Activated T-helper 1 cell treated with anti-CD3 and anti-CD28 coated beads, Interleukin-12 subunit alpha, Interleukin-12 subunit beta, Interleukin-2, Interleukin-4 antibody, amounts not matched to agents 30 ng/mL and 10 ng/mL and 1 ng/mL, durations not matched to agents 14 hours and 24 hours and 36 hours (primary cell): Measurements from ENCODE around the gene RPEL1. TPM values are rescaled to one million over a fixed set of nuclear protein-coding genes. Genes with fewer than 3 reads are reported as not detected.

Experiments
- DNase-seq: peaks from one replicate; pipeline ENCODE4 v3.0.0; 2021; ENCODE audit warnings: low spot score
- H3K27ac Mint-ChIP-seq: one replicate; pipeline ENCODE4 v1.8.0; 2021; ENCODE audit warnings: mild to moderate bottlenecking, mixed read lengths
- H3K27me3 Mint-ChIP-seq: one replicate; pipeline ENCODE4 v1.8.0; 2022; ENCODE audit warnings: mild to moderate bottlenecking, moderate library complexity, mixed read lengths; ENCODE audit not compliant: insufficient read depth
- H3K36me3 Mint-ChIP-seq: one replicate; pipeline ENCODE4 v1.8.0; 2021; ENCODE audit warnings: low read depth, mixed read lengths
- H3K4me1 Mint-ChIP-seq: one replicate; pipeline ENCODE4 v1.8.0; 2021; ENCODE audit warnings: low read depth, mixed read lengths
- H3K4me3 Mint-ChIP-seq: one replicate; pipeline ENCODE4 v1.8.0; 2021; ENCODE audit warnings: mild to moderate bottlenecking, moderate library complexity, mixed read lengths
- H3K9me3 Mint-ChIP-seq: one replicate; pipeline ENCODE4 v1.8.0; 2021; ENCODE audit warnings: mixed read lengths
- intact Hi-C: fragments of 100-400 bp; cut with micrococcal nuclease; formaldehyde crosslinking; loops from one replicate; pipeline ENCODE4 v1.15.1; 2024
- total RNA-seq: library from RNA; stranded (reverse); gene quantifications from 2 replicates; pipeline ENCODE4 v1.2.3, GENCODE V29; 2022

Gene RPEL1
- total RNA-seq, 1 donor from 2014 or later: not detected

GRCh38 chr10:103295374-103296015 is 49.8 kb downstream of the RPEL1 start:
- DNase-seq: no peak
- H3K36me3 Mint-ChIP-seq: no peaks in the 10 kb centered on the region
- no peaks in the 10 kb centered on the region for H3K9me3 Mint-ChIP-seq
- no peaks in the 10 kb centered on the region for H3K4me1 Mint-ChIP-seq
- H3K27ac Mint-ChIP-seq: no peak overlapping the region
- intact Hi-C loops: no loop called here
- H3K4me3 Mint-ChIP-seq: no peak overlapping the region
- peaks cover 10% of the 10 kb centered on the region for H3K27me3 Mint-ChIP-seq

Other genes starting within 250 kb of the RPEL1 start
- 52.0 and 56.5 TPM in 2 replicates for gene NT5C2, start 52.6 kb upstream of the RPEL1 start, total RNA-seq
- 1.5 TPM in 2 replicates for gene INA, start 31.3 kb downstream of the RPEL1 start, total RNA-seq
- gene PCGF6, start 105.3 kb downstream of the RPEL1 start, total RNA-seq: 19.3 and 21.0 TPM in 2 replicates
- gene TAF5, start 122.1 kb downstream of the RPEL1 start, total RNA-seq: 10.4 and 11.0 TPM in 2 replicates
- 480 and 483 TPM in 2 replicates for gene ATP5MK, start 150.6 kb downstream of the RPEL1 start, total RNA-seq
- 98.4 and 99.0 TPM in 2 replicates for gene PDCD11, start 150.7 kb downstream of the RPEL1 start, total RNA-seq
- 18.6 and 19.1 TPM in 2 replicates for gene CALHM2, start 206.5 kb downstream of the RPEL1 start, total RNA-seq
- gene CALHM1, start 213.0 kb downstream of the RPEL1 start, total RNA-seq: not detected in 2 replicates
- not detected in 2 replicates for gene CALHM3, start 233.4 kb downstream of the RPEL1 start, total RNA-seq
- gene NEURL1, start 247.8 kb downstream of the RPEL1 start, total RNA-seq: 3.4 and 3.6 TPM in 2 replicates